Measurements from ENCODE around the gene MFSD12.

- TF ChIP-seq, protein P1, sequence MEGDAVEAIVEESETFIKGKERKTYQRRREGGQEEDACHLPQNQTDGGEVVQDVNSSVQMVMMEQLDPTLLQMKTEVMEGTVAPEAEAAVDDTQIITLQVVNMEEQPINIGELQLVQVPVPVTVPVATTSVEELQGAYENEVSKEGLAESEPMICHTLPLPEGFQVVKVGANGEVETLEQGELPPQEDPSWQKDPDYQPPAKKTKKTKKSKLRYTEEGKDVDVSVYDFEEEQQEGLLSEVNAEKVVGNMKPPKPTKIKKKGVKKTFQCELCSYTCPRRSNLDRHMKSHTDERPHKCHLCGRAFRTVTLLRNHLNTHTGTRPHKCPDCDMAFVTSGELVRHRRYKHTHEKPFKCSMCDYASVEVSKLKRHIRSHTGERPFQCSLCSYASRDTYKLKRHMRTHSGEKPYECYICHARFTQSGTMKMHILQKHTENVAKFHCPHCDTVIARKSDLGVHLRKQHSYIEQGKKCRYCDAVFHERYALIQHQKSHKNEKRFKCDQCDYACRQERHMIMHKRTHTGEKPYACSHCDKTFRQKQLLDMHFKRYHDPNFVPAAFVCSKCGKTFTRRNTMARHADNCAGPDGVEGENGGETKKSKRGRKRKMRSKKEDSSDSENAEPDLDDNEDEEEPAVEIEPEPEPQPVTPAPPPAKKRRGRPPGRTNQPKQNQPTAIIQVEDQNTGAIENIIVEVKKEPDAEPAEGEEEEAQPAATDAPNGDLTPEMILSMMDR (IDR thresholded peaks at IDR 0.05): no peak
- no peak for TF ChIP-seq ZFX (IDR thresholded peaks at IDR 0.05; ENCODE audit: borderline replicate concordance)
Observed at GRCh38 chr19:3545669-3546034, 11.7 kb downstream of the MFSD12 start.

All from 22Rv1 (cell line).